Measurements from ENCODE around the gene PARD3.

PARD3 gene

GRCh38 chr10:34643620-34644019 is 171.5 kb downstream of the PARD3 start:
- no peak for DNase-seq

- DNase-seq: no peak
These were observed 173.1 kb downstream of the PARD3 start for GRCh38 chr10:34641913-34642558.

- DNase-seq: no peak
These were observed 173.8 kb downstream of the PARD3 start for GRCh38 chr10:34641147-34641912.

- DNase-seq: peak; percentile 45
These were observed 176.6 kb downstream of the PARD3 start for GRCh38 chr10:34638406-34639054.

- DNase-seq: peak; percentile 84
These were observed 177.6 kb downstream of the PARD3 start for GRCh38 chr10:34637418-34637911.

GRCh38 chr10:34635111-34635510 is 180.0 kb downstream of the PARD3 start:
- DNase-seq: no peak

- DNase-seq: no peak
These were observed 181.7 kb downstream of the PARD3 start for GRCh38 chr10:34633374-34633773.

- no peak for DNase-seq
These were observed 186.0 kb downstream of the PARD3 start for GRCh38 chr10:34629084-34629483.

- peak; percentile 64 for DNase-seq
These were observed 186.8 kb downstream of the PARD3 start for GRCh38 chr10:34628174-34628796.

- no peak for DNase-seq
These were observed 187.4 kb downstream of the PARD3 start for GRCh38 chr10:34627741-34628140.

- DNase-seq: no peak
These were observed 187.8 kb downstream of the PARD3 start for GRCh38 chr10:34627331-34627730.

- DNase-seq: no peak
These were observed 188.8 kb downstream of the PARD3 start for GRCh38 chr10:34626158-34626880.

GRCh38 chr10:34624323-34625153 is 190.6 kb downstream of the PARD3 start:
- no peak for DNase-seq

- no peak for DNase-seq
These were observed 192.2 kb downstream of the PARD3 start for GRCh38 chr10:34622945-34623344.

GRCh38 chr10:34618611-34619010 is 196.5 kb downstream of the PARD3 start:
- DNase-seq: no peak

- no peak for DNase-seq
These were observed 199.3 kb downstream of the PARD3 start for GRCh38 chr10:34615770-34616169.

- no peak for DNase-seq
These were observed 201.6 kb downstream of the PARD3 start for GRCh38 chr10:34613491-34613890.

GRCh38 chr10:34612938-34613337 is 202.2 kb downstream of the PARD3 start:
- DNase-seq: no peak

- no peak for DNase-seq
These were observed 202.7 kb downstream of the PARD3 start for GRCh38 chr10:34612446-34612845.

GRCh38 chr10:34609287-34609940 is 205.7 kb downstream of the PARD3 start:
- no peak for DNase-seq

- no peak for DNase-seq
These were observed 207.2 kb downstream of the PARD3 start for GRCh38 chr10:34607894-34608293.

Measured in NCI-H526 treated with DMSO at 0.1 percent for 48 hours (cell line).